PC-3 (cell line): ENCODE measurements around the gene PDE11A. TPM values are rescaled to one million over a fixed set of nuclear protein-coding genes. Genes with fewer than 3 reads are reported as not detected.

ENCODE experiments used
- ATAC-seq: fragments of 200-7000 bp; cut with Tn5 transposase; 2 replicates; pipeline ENCODE4 v1.9.1; 2020; ENCODE audit warnings: mild to moderate bottlenecking, moderate library complexity
- BruUV-seq: library from RNA; stranded (reverse); fragments of 400-500 nt; replicated peaks from 2 replicates; lab custom pipeline; 2021; lab: Mats Ljungman, UMichigan
- CTCF ChIA-PET: fragments of 300-600 bp; sonication (Branson Sonifier 250); formaldehyde crosslinking; loops from one replicate; lab custom pipeline; 2022; ENCODE audit warnings: antibody characterized with exemption; lab: Charles Lee
- POLR2A ChIA-PET: fragments of 300-600 bp; sonication (Branson Sonifier 250); formaldehyde crosslinking; loops from one replicate; lab custom pipeline; 2022; ENCODE audit warnings: antibody characterized with exemption; ENCODE audit not compliant: unreplicated experiment; lab: Charles Lee
- DNase-seq: peaks from one replicate; pipeline ENCODE4 v3.0.0-alpha.2; 2015
- H2AFZ ChIP-seq: fragments of 300-600 bp; sonication (generic); 2 replicates; pipeline ENCODE4 v1.6.0; 2016; ENCODE audit warnings: antibody characterized with exemption, low read length
- H3F3A ChIP-seq: fragments of 300-600 bp; sonication (generic); one replicate; pipeline ENCODE4 v1.6.0; 2017; ENCODE audit warnings: antibody characterized with exemption, low read length, control low read depth, mild to moderate bottlenecking; ENCODE audit not compliant: unreplicated experiment
- H3K27ac ChIP-seq: fragments of 300-600 bp; sonication (generic); 2 replicates; pipeline ENCODE4 v1.5.1; 2016; ENCODE audit warnings: mild to moderate bottlenecking, low read length
- H3K27me3 ChIP-seq: fragments of 300-600 bp; sonication (generic); 2 replicates; pipeline ENCODE4 v1.6.1; 2016; ENCODE audit warnings: low read length, mixed read lengths
- H3K36me3 ChIP-seq: fragments of 300-600 bp; sonication (generic); 2 replicates; pipeline ENCODE4 v1.6.1; 2016; ENCODE audit warnings: low read depth, mixed run types, low read length, mixed read lengths
- H3K4me1 ChIP-seq: fragments of 300-600 bp; sonication (generic); 2 replicates; pipeline ENCODE4 v1.5.1; 2016; ENCODE audit warnings: low read length; ENCODE audit not compliant: insufficient read depth
- H3K4me2 ChIP-seq: fragments of 300-600 bp; sonication (generic); 2 replicates; pipeline ENCODE4 v1.6.0; 2016; ENCODE audit warnings: low read length
- H3K4me3 ChIP-seq: fragments of 300-600 bp; sonication (generic); 2 replicates; pipeline ENCODE4 v1.5.1; 2016; ENCODE audit warnings: mild to moderate bottlenecking, low read length, mixed read lengths
- H3K79me2 ChIP-seq: fragments of 300-600 bp; sonication (generic); 2 replicates; pipeline ENCODE4 v1.6.1; 2017; ENCODE audit warnings: low read length, mixed read lengths
- H3K9ac ChIP-seq: fragments of 300-600 bp; sonication (generic); 2 replicates; pipeline ENCODE4 v1.6.0; 2016; ENCODE audit warnings: mild to moderate bottlenecking, low read length
- H3K9me2 ChIP-seq: fragments of 300-600 bp; sonication (generic); replicated peaks from 2 replicates; pipeline ENCODE4 v1.6.1; 2016; ENCODE audit warnings: mixed run types, low read length, mixed read lengths
- H3K9me3 ChIP-seq: fragments of 300-600 bp; sonication (generic); 2 replicates; pipeline ENCODE4 v1.6.1; 2016; ENCODE audit warnings: low read length, mixed read lengths
- H4K20me1 ChIP-seq: fragments of 300-600 bp; sonication (generic); 2 replicates; pipeline ENCODE4 v1.6.1; 2016; ENCODE audit warnings: low read length, mixed read lengths
- EZH2 ChIP-seq: fragments of 300-600 bp; sonication (generic); IDR thresholded peaks from one replicate; pipeline ENCODE4 v1.6.1; 2017; ENCODE audit warnings: antibody characterized with exemption, mild to moderate bottlenecking, low read length; ENCODE audit not compliant: unreplicated experiment
- EZH2phosphoT487 ChIP-seq: fragments of 300-600 bp; sonication (generic); IDR thresholded peaks from 2 replicates; pipeline ENCODE4 v1.6.1; 2018; ENCODE audit warnings: mild to moderate bottlenecking, antibody characterized with exemption, low read length, borderline replicate concordance
- intact Hi-C: fragments of 100-400 bp; cut with micrococcal nuclease; formaldehyde crosslinking; loops from 2 replicates; pipeline ENCODE4 v1.9.0; 2023
- total RNA-seq: library from RNA; depleted of rRNA; stranded (reverse); fragments of >200 nt; gene quantifications from 2 replicates; pipeline ENCODE4 v1.2.3, GENCODE V29; 2014
- TF ChIP-seq, protein P1 (sequence below): fragments of 300-600 bp; sonication (generic); conservative IDR thresholded peaks from 2 replicates; pipeline ENCODE4 v1.5.1; 2017; ENCODE audit warnings: antibody characterized with exemption, low read depth, mild to moderate bottlenecking, low read length

PDE11A gene
- total RNA-seq, 1 experiment from 2014 or later: 0.15 TPM

DNA sequence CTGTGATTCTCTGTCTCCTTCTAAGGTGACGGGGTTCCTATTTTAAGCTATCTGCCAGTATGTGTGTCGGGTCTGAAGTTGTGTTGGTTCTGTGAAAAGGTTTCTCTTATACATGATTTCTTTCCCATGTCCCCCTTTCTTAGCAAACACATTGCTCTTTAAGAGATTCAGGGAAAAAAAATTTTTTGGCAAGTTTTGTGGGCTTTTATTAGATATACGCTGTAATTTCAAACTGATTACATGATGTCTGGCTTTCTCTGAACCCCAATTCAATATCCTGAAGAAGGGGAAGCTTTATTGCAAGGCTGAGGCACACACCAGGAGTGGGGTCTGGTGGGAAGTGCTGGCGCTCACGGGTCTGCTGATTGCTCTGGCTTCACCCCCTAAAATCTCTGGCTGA lies 469.4 kb downstream of the PDE11A start:
- no peaks in the 10 kb centered on the region for H3K9me2 ChIP-seq
- no peak overlapping the region for H2AFZ ChIP-seq
- H3K4me2 ChIP-seq: no peak overlapping the region
- H3K4me1 ChIP-seq: peaks cover 4% of the 10 kb centered on the region; the same call in 1 of the 2 replicates
- intact Hi-C loops: loop anchor here (5.0 kb wide), 2 partner anchors 186 to 441 kb away; no protein-coding TSS in a partner anchor
- no peaks in the 10 kb centered on the region for H4K20me1 ChIP-seq
- H3K79me2 ChIP-seq: no peaks in the 10 kb centered on the region
- no TSS peak for BruUV-seq
- no peak for TF ChIP-seq EZH2
- TF ChIP-seq, protein P1, sequence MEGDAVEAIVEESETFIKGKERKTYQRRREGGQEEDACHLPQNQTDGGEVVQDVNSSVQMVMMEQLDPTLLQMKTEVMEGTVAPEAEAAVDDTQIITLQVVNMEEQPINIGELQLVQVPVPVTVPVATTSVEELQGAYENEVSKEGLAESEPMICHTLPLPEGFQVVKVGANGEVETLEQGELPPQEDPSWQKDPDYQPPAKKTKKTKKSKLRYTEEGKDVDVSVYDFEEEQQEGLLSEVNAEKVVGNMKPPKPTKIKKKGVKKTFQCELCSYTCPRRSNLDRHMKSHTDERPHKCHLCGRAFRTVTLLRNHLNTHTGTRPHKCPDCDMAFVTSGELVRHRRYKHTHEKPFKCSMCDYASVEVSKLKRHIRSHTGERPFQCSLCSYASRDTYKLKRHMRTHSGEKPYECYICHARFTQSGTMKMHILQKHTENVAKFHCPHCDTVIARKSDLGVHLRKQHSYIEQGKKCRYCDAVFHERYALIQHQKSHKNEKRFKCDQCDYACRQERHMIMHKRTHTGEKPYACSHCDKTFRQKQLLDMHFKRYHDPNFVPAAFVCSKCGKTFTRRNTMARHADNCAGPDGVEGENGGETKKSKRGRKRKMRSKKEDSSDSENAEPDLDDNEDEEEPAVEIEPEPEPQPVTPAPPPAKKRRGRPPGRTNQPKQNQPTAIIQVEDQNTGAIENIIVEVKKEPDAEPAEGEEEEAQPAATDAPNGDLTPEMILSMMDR: no peak
- no peak for TF ChIP-seq EZH2phosphoT487
- H3K36me3 ChIP-seq: no peaks in the 10 kb centered on the region
- no peaks in the 10 kb centered on the region for H3K9me3 ChIP-seq
- ATAC-seq: no peak
- H3K27me3 ChIP-seq: no peaks in the 10 kb centered on the region; the same call in 1 of the 2 replicates
- H3K9ac ChIP-seq: no peak overlapping the region
- H3K4me3 ChIP-seq: no peak overlapping the region
- no peaks in the 10 kb centered on the region for H3F3A ChIP-seq
- no peak overlapping the region for H3K27ac ChIP-seq
- ChIA-PET POLR2A (no interaction called here), CTCF (no interaction called here)
- DNase-seq: no peak

DNA sequence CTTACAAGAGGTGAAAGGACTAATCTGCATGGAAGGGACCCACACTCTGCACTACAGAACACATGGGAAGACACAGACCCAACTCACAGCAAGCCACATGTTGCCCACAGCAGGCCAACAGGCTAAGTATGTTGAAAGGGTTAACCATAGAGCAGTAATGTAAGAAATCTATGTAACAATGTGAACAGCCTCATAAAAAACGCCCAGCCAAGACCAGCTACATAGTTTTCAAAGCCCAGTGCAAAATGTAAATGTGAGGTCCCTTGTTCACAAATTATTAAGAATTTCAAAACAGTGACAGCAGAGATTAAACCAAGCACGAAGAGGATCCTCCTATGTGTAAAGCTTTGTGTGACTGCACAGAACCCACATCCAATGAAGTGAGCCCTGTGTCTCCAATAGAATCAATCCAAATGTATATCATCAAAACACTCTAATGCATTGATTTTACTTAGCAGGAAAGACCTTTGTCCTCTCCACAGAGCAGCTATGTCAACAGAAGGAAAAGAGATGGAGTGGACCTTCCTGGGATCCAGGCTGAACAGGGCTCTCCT lies 469.9 kb downstream of the PDE11A start:
- H2AFZ ChIP-seq: no peak overlapping the region
- H3F3A ChIP-seq: no peaks in the 10 kb centered on the region
- H3K9me2 ChIP-seq: no peaks in the 10 kb centered on the region
- no peak overlapping the region for H3K9ac ChIP-seq
- CTCF ChIA-PET: no interaction called here
- BruUV-seq: no TSS peak
- intact Hi-C loops: loop anchor here (5.0 kb wide), 2 partner anchors 185 to 440 kb away; no protein-coding TSS in a partner anchor
- no peak overlapping the region for H3K27ac ChIP-seq
- no peaks in the 10 kb centered on the region for H3K79me2 ChIP-seq
- H3K4me1 ChIP-seq: peaks cover 4% of the 10 kb centered on the region; the same call in 1 of the 2 replicates
- no peaks in the 10 kb centered on the region for H4K20me1 ChIP-seq
- DNase-seq (no peak), ATAC-seq (no peak)
- TF ChIP-seq, protein P1: no peak
- no peak for TF ChIP-seq EZH2
- no peak for TF ChIP-seq EZH2phosphoT487
- H3K36me3 ChIP-seq: no peaks in the 10 kb centered on the region
- no peak overlapping the region for H3K4me2 ChIP-seq
- no peak overlapping the region for H3K4me3 ChIP-seq
- POLR2A ChIA-PET: no interaction called here
- H3K9me3 ChIP-seq: no peaks in the 10 kb centered on the region
- no peaks in the 10 kb centered on the region; the same call in 1 of the 2 replicates for H3K27me3 ChIP-seq

DNA sequence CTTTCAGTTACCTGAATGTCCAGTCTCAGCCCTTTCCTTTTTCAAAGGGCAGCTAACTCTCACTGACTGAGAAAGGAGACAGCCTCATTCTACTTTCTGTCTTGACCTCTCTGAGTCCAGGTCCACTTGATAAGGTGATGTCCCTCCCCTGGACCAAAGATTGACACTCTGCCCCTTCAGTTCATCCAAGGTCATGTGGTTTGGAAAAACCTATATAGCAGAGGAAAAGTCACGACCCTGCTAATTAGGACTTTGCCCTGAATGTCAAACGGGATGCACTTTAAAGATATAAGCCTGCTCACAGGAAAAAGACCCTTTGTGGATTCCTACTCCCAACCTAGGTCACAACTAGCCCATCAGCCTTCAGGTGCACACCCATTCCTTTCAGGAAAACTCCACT lies 471.7 kb downstream of the PDE11A start:
- H3K9me2 ChIP-seq: no peaks in the 10 kb centered on the region
- TF ChIP-seq EZH2: no peak
- TF ChIP-seq EZH2phosphoT487: no peak
- TF ChIP-seq, protein P1: no peak
- no peaks in the 10 kb centered on the region for H3K79me2 ChIP-seq
- no peaks in the 10 kb centered on the region; the same call in 1 of the 2 replicates for H3K27me3 ChIP-seq
- ChIA-PET POLR2A (no interaction called here), CTCF (no interaction called here)
- DNase-seq (no peak), ATAC-seq (no peak)
- H3K9ac ChIP-seq: no peak overlapping the region
- no peak overlapping the region for H3K4me3 ChIP-seq
- no peaks in the 10 kb centered on the region for H3F3A ChIP-seq
- peaks cover 4% of the 10 kb centered on the region; the same call in 1 of the 2 replicates for H3K4me1 ChIP-seq
- H3K36me3 ChIP-seq: no peaks in the 10 kb centered on the region
- no TSS peak for BruUV-seq
- no peak overlapping the region for H3K27ac ChIP-seq
- H4K20me1 ChIP-seq: no peaks in the 10 kb centered on the region
- H3K9me3 ChIP-seq: no peaks in the 10 kb centered on the region
- no peak overlapping the region for H2AFZ ChIP-seq
- no peak overlapping the region for H3K4me2 ChIP-seq
- intact Hi-C loops: loop anchor here (5.0 kb wide), 2 partner anchors 184 to 439 kb away; no protein-coding TSS in a partner anchor
